Caco-2 (cell line): Measurements from ENCODE around the gene CDK9. TPM values are rescaled to one million over a fixed set of nuclear protein-coding genes. Genes with fewer than 3 reads are reported as not detected.

Experiments used
- BruUV-seq: library from RNA; stranded (reverse); fragments of 400-500 nt; replicated peaks from 2 replicates; lab custom pipeline; 2021; lab: Mats Ljungman, UMichigan
- CTCF ChIA-PET: fragments of 300-600 bp; sonication (Branson Sonifier 250); formaldehyde crosslinking; loops from one replicate; lab custom pipeline; 2022; ENCODE audit warnings: antibody characterized with exemption; lab: Charles Lee
- POLR2A ChIA-PET: fragments of 300-600 bp; sonication (Branson Sonifier 250); formaldehyde crosslinking; loops from one replicate; lab custom pipeline; 2022; ENCODE audit warnings: antibody characterized with exemption; lab: Charles Lee
- DNase-seq, 2 experiments: peaks; one replicate each; pipeline versions ENCODE4 v3.0.0 to v3.0.0-alpha.2; 2020 to 2022
- H3K27me3 ChIP-seq: replicated peaks from 2 replicates; pipeline ENCODE4 v1.6.0; 2011; ENCODE audit warnings: low read length; ENCODE audit not compliant: control insufficient read depth, insufficient read depth
- H3K36me3 ChIP-seq: 2 replicates; pipeline ENCODE4 v1.5.1; 2011; ENCODE audit warnings: low read length; ENCODE audit not compliant: control insufficient read depth, insufficient read depth
- H3K4me1 ChIP-seq: fragments of 250-450 bp; sonication (Bioruptor Pico); 2 replicates; pipeline ENCODE4 v1.5.1; 2020; ENCODE audit warnings: mild to moderate bottlenecking
- H3K4me3 ChIP-seq: 2 replicates; pipeline ENCODE4 v1.5.1; 2011; ENCODE audit warnings: low read depth, mild to moderate bottlenecking, control low read depth, low read length
- H3K9me3 ChIP-seq: fragments of 250-450 bp; sonication (Bioruptor Pico); 2 replicates; pipeline ENCODE4 v1.5.1; 2020; ENCODE audit warnings: mild to moderate bottlenecking, moderate library complexity
- H3K27ac Mint-ChIP-seq: one replicate; pipeline ENCODE4 v1.8.0; 2022; ENCODE audit warnings: mixed read lengths; ENCODE audit not compliant: unreplicated experiment
- H3K27me3 Mint-ChIP-seq: one replicate; pipeline ENCODE4 v1.8.0; 2022; ENCODE audit warnings: mixed read lengths; ENCODE audit not compliant: insufficient read depth, unreplicated experiment
- H3K36me3 Mint-ChIP-seq: one replicate; pipeline ENCODE4 v1.8.0; 2022; ENCODE audit warnings: mild to moderate bottlenecking, mixed read lengths; ENCODE audit not compliant: insufficient read depth, unreplicated experiment
- H3K4me1 Mint-ChIP-seq: one replicate; pipeline ENCODE4 v1.8.0; 2022; ENCODE audit warnings: low read depth, mixed read lengths; ENCODE audit not compliant: unreplicated experiment
- H3K4me3 Mint-ChIP-seq: one replicate; pipeline ENCODE4 v1.8.0; 2022; ENCODE audit warnings: mild to moderate bottlenecking, moderate library complexity, mixed read lengths; ENCODE audit not compliant: unreplicated experiment
- H3K9me3 Mint-ChIP-seq: one replicate; pipeline ENCODE4 v1.8.0; 2022; ENCODE audit warnings: mixed read lengths; ENCODE audit not compliant: unreplicated experiment
- intact Hi-C: fragments of 100-400 bp; cut with micrococcal nuclease; formaldehyde crosslinking; loops from one replicate; pipeline ENCODE4 v1.10.0; 2022; ENCODE audit not compliant: unreplicated experiment
- total RNA-seq: library from RNA; stranded (reverse); gene quantifications from 2 replicates; pipeline ENCODE4 v1.2.3, GENCODE V29; 2022
- TF ChIP-seq, protein P1 (sequence below), 2 experiments: fragments of 200-600 bp in 1 of 2; IDR thresholded peaks; 1 replicate in 1 of 2; 2 replicates in 1 of 2; pipeline versions ENCODE4 v1.5.1 to v1.8.0; 2011 to 2022; ENCODE audit warnings: antibody characterized with exemption in 1 of 2, control low read depth in 1 of 2, inconsistent platforms in 1 of 2, low read depth in 1 of 2, low read length in 1 of 2, mild to moderate bottlenecking in 1 of 2, moderate library complexity in 1 of 2; ENCODE audit not compliant: insufficient read depth in 1 of 2, severe bottlenecking in 1 of 2, unreplicated experiment in 1 of 2

Gene CDK9
- total RNA-seq, 1 experiment from 2014 or later: 48.2 TPM

- Mint-ChIP-seq H3K27ac (peak overlapping the region; percentile 77), H3K4me3 (peak overlapping the region; percentile 86), H3K9me3 (no peaks in the 10 kb centered on the region), H3K36me3 (peaks cover 7% of the 10 kb centered on the region), H3K4me1 (peaks cover 14% of the 10 kb centered on the region), H3K27me3 (no peaks in the 10 kb centered on the region)
- CTCF ChIA-PET: interaction anchor here (0.6 to 2.0 kb wide), 4 partner anchors 10 to 67 kb away, joined by 3 to 14 read pairs (median 8); partner anchors contain the start of genes CDK9 and TOR2A
- TF ChIP-seq, protein P1, sequence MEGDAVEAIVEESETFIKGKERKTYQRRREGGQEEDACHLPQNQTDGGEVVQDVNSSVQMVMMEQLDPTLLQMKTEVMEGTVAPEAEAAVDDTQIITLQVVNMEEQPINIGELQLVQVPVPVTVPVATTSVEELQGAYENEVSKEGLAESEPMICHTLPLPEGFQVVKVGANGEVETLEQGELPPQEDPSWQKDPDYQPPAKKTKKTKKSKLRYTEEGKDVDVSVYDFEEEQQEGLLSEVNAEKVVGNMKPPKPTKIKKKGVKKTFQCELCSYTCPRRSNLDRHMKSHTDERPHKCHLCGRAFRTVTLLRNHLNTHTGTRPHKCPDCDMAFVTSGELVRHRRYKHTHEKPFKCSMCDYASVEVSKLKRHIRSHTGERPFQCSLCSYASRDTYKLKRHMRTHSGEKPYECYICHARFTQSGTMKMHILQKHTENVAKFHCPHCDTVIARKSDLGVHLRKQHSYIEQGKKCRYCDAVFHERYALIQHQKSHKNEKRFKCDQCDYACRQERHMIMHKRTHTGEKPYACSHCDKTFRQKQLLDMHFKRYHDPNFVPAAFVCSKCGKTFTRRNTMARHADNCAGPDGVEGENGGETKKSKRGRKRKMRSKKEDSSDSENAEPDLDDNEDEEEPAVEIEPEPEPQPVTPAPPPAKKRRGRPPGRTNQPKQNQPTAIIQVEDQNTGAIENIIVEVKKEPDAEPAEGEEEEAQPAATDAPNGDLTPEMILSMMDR (IDR thresholded peaks at IDR 0.05; ENCODE audit: insufficient read depth in 1 of 2, low read depth in 1 of 2, low read length in 1 of 2, severe bottlenecking in 1 of 2, unreplicated experiment in 1 of 2): peak; percentile 40 to 56
- no peak for DNase-seq
- H3K4me3 ChIP-seq: peak overlapping the region; percentile 86
- BruUV-seq: TSS peak; percentile 96
- no peaks in the 10 kb centered on the region for H3K9me3 ChIP-seq
- H3K4me1 ChIP-seq: peaks cover 28% of the 10 kb centered on the region
- intact Hi-C loops: loop anchor here (2.0 kb wide), 2 partner anchors 69 to 115 kb away; partner anchors contain the start of gene ST6GALNAC4
- POLR2A ChIA-PET: interaction anchor here (0.6 to 1.6 kb wide), 3 partner anchors 9 to 115 kb away, joined by 4 to 6 read pairs (median 5); partner anchors contain the start of genes CDK9 and ST6GALNAC4
- H3K36me3 ChIP-seq: no peaks in the 10 kb centered on the region
- H3K27me3 ChIP-seq: no peaks in the 10 kb centered on the region
Observed at GRCh38 chr9:127801955-127802575, 16.2 kb downstream of the CDK9 start.

DNA sequence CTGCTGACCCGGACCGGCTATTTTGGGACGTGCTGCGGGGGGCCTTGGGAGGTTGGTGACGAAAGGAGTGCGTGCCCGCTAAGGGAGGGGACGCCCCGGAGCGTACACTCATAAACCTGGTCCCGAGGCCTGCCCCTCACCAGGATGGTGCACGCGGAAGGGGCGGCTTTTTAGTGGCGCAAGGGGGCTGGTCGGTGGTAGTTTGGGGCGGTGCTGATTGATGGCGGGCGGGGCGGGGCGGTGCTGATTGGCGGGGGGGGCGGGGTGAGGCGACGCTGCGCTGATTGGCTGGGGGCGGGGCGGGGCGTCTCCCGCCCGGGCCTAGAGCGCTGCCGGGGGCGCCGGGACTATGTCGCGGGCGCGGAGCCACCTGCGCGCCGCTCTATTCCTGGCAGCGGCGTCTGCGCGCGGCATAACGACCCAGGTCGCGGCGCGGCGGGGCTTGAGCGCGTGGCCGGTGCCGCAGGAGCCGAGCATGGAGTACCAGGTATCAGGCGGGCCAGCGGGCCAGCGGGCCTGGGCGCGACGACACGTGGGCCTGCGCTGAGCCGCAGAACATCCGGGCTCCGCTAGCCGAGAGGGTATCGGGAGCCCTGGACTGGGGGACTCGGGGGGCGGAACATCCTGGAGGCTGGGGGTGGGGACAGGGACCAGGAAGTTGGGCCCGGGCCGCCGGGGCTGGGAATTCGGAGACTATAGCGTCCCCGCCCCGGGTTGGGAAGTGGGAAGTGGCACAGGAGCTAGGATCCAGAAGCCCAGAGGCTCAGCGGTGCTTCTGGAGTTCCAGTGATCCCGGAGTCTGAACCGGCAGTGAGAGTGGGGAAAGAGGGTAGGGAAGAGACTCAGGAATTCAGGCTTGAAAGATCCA is 17.0 kb downstream of the CDK9 start, which contains the start of gene FPGS:
TSS of gene FPGS (plus strand) at position 307 of the 868 bp plus-strand sequence. CDS start at position 350, 43 bp downstream.
- intact Hi-C loops: loop anchor here (2.0 kb wide), 2 partner anchors 68 to 114 kb away; partner anchors contain the start of gene ST6GALNAC4
- Mint-ChIP-seq H3K4me3 (peak within 1 kb of the TSS; percentile 86), H3K27me3 (no peaks in the 10 kb centered on the region), H3K9me3 (no peaks in the 10 kb centered on the region), H3K4me1 (peaks cover 14% of the 10 kb centered on the region), H3K27ac (peak within 1 kb of the TSS; percentile 77), H3K36me3 (peaks cover 11% of the 10 kb centered on the region)
- Histone ChIP-seq H3K27me3 (no peaks in the 10 kb centered on the region), H3K4me3 (peak within 1 kb of the TSS; percentile 86), H3K36me3 (no peaks in the 10 kb centered on the region), H3K4me1 (peaks cover 26% of the 10 kb centered on the region), H3K9me3 (no peaks in the 10 kb centered on the region)
- no TSS peak for BruUV-seq
- ChIA-PET POLR2A (interaction anchor here (0.6 to 1.6 kb wide), 5 partner anchors 10 to 133 kb away, joined by 3 to 8 read pairs (median 5); partner anchors contain the start of genes CDK9 and ST6GALNAC4), CTCF (interaction anchor here (1.1 to 2.0 kb wide), 3 partner anchors 17 to 68 kb away, joined by 3 to 14 read pairs (median 12); partner anchors contain the start of genes CDK9 and TOR2A)
- peak; percentile 89 to 90 for DNase-seq
- TF ChIP-seq, protein P1 (IDR thresholded peaks at IDR 0.05; ENCODE audit: insufficient read depth in 1 of 2, low read depth in 1 of 2, low read length in 1 of 2, severe bottlenecking in 1 of 2, unreplicated experiment in 1 of 2): peak in 1 of 2 experiments; percentile 4
